NT2/D1 (cell line): ENCODE measurements around the gene QDPR.

Experiments used
- DNase-seq: peaks from one replicate; pipeline ENCODE4 v3.0.0-alpha.2; 2011; ENCODE audit warnings: low read depth, low spot score
- H3K27me3 ChIP-seq: 2 replicates; pipeline ENCODE4 v1.6.0; 2011; ENCODE audit warnings: mild to moderate bottlenecking; ENCODE audit not compliant: insufficient read length, insufficient read depth
- H3K36me3 ChIP-seq: 2 replicates; pipeline ENCODE4 v1.6.1; 2011; ENCODE audit warnings: mild to moderate bottlenecking, low read length, mixed read lengths; ENCODE audit not compliant: insufficient read depth, insufficient read length
- H3K4me1 ChIP-seq: 2 replicates; pipeline ENCODE4 v1.5.1; 2011; ENCODE audit not compliant: insufficient read depth, insufficient read length
- H3K4me3 ChIP-seq: 2 replicates; pipeline ENCODE4 v1.5.1; 2011; ENCODE audit warnings: low read depth; ENCODE audit not compliant: insufficient read length
- H3K9ac ChIP-seq: 2 replicates; pipeline ENCODE4 v1.6.0; 2011; ENCODE audit warnings: low read depth; ENCODE audit not compliant: insufficient read length
- H3K9me3 ChIP-seq: 2 replicates; pipeline ENCODE4 v1.5.1; 2011; ENCODE audit warnings: mild to moderate bottlenecking, low read length; ENCODE audit not compliant: insufficient read depth
- SUZ12 ChIP-seq: IDR thresholded peaks from 2 replicates; pipeline ENCODE4 v1.6.1; 2011; ENCODE audit not compliant: insufficient read length, insufficient read depth; ENCODE audit errors: extremely low read depth
- YY1 ChIP-seq: IDR thresholded peaks from 2 replicates; pipeline ENCODE4 v1.6.1; 2011; ENCODE audit not compliant: insufficient read length, insufficient read depth
- ZNF274 ChIP-seq: IDR thresholded peaks from 2 replicates; pipeline ENCODE4 v1.6.1; 2011; ENCODE audit warnings: mild to moderate bottlenecking, low read depth, low read length

QDPR gene

DNA sequence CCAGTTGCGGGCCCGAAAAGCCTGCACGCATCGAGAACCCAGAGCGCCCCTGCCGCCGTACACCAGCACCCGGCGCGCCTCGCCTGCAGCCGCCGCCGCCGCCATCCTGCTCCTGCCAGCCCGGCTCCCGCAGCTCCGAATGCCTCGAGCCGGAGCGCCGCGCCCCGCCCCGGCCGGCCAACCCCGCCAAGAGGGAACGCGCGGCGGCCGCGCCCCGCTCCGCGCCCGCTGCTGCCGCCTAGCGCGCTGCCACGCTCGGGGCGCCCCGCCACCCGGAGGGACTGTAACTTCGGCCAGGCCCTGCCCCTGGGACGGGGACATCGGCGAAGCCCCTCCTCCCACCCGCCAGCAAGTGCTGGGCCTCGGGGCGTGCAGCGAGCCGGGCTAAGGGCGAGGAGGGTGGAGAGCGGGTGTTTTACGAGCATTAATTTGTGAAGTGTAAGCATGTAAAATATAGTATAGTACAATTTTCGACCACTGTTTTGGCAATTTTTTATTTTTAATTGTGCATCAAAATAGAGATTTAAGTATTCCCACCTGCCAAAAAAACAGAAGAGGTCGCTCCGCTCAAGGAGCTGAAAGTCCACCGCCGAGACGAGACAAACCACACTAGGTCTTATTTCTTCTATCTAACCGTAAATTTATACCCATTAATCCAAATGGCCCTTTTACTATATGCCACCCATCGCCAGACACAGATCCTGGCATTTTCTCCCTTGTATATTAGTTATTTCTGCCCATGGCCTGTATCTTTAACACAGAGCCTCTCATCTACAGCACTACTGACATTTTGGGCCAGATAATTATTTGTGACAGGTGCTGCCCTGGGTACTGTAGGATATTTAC is at the start of gene QDPR:
TSS of gene QDPR (minus strand) at position 141 of the 846 bp plus-strand sequence. CDS start at position 105, 36 bp downstream.
- Histone ChIP-seq H3K9ac (peak within 1 kb of the TSS; percentile 89), H3K27me3 (peaks cover 8% of the 10 kb centered on the region), H3K36me3 (peaks cover 33% of the 10 kb centered on the region), H3K4me1 (peaks cover 3% of the 10 kb centered on the region), H3K9me3 (no peaks in the 10 kb centered on the region), H3K4me3 (peak within 1 kb of the TSS; percentile 84)
- TF ChIP-seq ZNF274, result no peak
- TF ChIP-seq YY1, result no peak
- TF ChIP-seq SUZ12, result no peak
- DNase-seq, result peak; percentile 71

DNA sequence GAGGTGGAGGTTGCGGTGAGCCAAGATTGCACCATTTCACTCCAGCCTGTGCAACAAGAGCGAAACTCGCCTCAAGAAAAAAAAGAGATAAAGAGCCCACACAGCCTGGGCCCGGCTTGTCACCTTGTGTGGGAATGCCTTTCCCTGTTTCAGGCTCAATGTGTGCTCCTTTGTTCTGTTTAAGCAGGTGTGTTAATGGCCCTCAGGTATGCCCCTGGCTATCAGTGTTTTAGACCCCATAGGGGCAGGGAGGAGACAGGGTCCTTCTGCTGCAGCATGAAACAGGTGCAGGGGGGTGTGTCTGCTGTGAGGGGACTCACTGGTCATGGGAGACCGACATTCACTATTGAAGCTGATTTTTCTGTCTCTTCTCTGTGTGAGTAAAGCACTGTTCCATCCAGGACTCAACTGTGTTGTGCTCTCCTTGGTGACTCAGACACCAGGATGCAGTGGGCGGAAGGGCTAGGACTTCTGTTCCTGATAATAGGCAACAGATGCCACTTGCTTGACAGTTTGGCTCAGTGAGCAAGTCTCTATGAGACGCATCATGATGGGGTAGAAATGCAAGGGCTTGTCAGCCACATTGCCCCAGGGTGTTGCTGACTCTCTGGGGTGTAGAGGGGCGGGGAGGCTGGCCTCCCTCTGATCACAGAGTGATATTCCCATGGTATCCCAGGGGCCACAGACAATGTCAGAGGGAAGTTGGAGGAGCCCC is 49.5 kb upstream of the QDPR start:
- Histone ChIP-seq H3K27me3 (no peaks in the 10 kb centered on the region), H3K9me3 (no peaks in the 10 kb centered on the region), H3K4me1 (peaks cover 4% of the 10 kb centered on the region), H3K9ac (no peak overlapping the region), H3K4me3 (no peak overlapping the region), H3K36me3 (no peaks in the 10 kb centered on the region)
- TF ChIP-seq YY1 (no peak), SUZ12 (no peak)
- DNase-seq, result no peak

DNA sequence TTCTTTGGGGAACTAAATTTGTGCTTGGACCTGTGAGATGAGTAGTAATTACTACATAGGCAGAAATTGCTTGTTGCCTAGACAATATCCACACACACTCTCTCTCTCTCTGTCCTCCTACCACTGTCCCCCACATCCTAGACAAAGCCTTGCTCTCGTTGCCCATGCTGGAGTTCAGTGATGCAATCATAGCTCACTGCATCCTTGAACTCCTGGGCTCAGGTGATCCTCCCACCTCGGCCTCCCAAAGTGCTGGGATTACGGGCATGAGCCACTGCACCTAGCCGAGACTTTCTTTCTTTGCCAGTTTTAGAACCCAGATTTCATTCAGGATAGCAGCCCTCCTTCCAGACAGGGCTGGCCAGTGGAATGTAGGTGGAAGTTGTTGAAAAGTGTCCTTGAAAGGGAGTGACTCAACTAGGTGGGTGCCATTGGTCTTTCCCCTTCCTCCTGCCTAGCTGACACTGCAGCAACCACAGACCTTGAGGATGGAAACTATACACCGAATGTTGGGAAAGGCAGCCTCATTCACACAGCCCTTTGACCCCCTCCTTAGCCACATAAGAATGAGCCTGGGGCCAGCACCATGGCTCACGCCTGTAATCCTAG is 48.3 kb upstream of the QDPR start:
- DNase-seq, result no peak
- H3K9ac ChIP-seq, result no peak overlapping the region
- TF ChIP-seq YY1 (no peak), SUZ12 (no peak), ZNF274 (no peak)
- no peaks in the 10 kb centered on the region for H3K36me3 ChIP-seq
- no peaks in the 10 kb centered on the region for H3K9me3 ChIP-seq
- H3K27me3 ChIP-seq, result no peaks in the 10 kb centered on the region
- no peak overlapping the region for H3K4me3 ChIP-seq
- H3K4me1 ChIP-seq, result peaks cover 4% of the 10 kb centered on the region

DNA sequence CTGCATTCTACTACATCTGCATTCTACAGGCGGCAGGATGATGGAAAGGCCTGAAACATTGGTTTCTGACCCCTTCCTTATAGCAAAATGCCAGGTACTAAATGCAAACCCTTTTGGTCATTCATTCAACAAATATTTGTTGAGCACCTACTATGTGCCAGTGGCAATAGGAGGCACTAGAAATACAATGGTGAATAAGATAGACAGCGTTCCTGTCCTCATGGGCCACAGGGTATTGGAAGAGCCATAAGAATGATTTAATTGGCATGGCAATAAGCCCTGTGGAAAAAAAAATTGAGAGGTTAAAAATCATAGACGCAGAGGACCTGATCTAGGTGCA is 47.8 kb upstream of the QDPR start:
- Histone ChIP-seq H3K4me1 (peaks cover 4% of the 10 kb centered on the region), H3K9me3 (no peaks in the 10 kb centered on the region), H3K4me3 (no peak overlapping the region), H3K36me3 (no peaks in the 10 kb centered on the region), H3K27me3 (no peaks in the 10 kb centered on the region), H3K9ac (no peak overlapping the region)
- DNase-seq, result no peak
- TF ChIP-seq SUZ12 (no peak), YY1 (no peak), ZNF274 (no peak)

DNA sequence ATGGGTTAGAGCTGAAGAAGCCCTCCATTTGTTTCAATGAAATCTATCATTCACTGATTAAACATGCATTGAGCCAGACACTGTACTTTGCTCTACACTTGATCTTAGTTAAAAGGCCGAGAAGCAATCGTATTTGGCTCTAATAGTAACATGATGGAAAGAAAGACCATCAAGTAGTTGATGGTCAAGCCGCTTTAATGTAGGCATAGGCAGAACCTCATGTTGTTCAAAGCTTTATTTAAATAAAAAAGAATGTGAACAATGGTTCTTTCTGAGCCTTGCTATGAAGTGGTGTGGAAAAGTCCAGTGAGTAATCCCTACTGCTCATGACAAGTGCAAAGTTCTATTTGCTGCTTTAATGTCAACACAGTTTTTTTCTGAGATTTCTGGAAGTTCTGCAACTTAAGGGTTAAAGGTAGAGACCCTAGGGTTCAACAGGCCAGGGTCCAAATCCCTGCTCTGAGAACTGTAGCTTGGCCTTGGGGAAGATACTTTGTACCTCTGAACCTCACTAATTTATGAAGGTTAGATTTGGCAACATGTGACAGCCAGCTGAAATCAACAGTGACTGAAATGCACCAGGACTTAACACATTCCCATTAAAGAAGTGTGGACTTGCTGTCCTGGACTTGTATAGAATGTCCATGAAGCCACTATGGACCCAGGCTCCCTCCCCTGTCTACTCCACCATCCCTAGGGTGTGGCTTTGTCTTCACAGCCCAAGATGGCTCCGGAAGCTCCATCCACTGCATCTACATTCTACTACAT is 47.2 kb upstream of the QDPR start:
- no peak overlapping the region for H3K4me3 ChIP-seq
- H3K9ac ChIP-seq, result no peak overlapping the region

DNA sequence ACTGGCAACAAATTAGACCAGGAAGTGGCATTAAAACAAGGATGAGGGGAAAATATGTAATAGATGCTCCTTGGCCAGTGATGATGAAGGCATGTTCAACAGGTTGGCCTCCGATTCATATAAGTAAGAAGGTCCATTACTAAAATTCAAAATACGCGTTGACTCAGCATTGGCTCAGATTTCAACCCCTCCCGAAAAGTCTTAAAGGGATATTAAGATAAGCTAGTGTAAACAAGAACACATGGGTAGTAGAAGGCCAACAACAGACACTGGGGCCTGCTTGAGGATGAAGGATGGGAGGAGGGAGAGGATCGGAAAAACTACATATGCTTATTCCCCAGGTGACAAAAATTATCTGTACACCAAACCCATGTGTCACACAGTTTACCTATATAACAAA is 46.0 kb upstream of the QDPR start:
- Histone ChIP-seq H3K4me1 (peaks cover 4% of the 10 kb centered on the region), H3K4me3 (no peak overlapping the region), H3K36me3 (no peaks in the 10 kb centered on the region), H3K27me3 (no peaks in the 10 kb centered on the region), H3K9ac (no peak overlapping the region), H3K9me3 (no peaks in the 10 kb centered on the region)
- no peak for DNase-seq
- TF ChIP-seq YY1 (no peak), ZNF274 (no peak), SUZ12 (no peak)

More for the DNA sequence above, 47.2 kb upstream of the QDPR start:
- Histone ChIP-seq H3K4me1 (peaks cover 4% of the 10 kb centered on the region), H3K36me3 (no peaks in the 10 kb centered on the region), H3K9me3 (no peaks in the 10 kb centered on the region), H3K27me3 (no peaks in the 10 kb centered on the region)
- no peak for DNase-seq
- TF ChIP-seq YY1 (no peak), SUZ12 (no peak), ZNF274 (no peak)

DNA sequence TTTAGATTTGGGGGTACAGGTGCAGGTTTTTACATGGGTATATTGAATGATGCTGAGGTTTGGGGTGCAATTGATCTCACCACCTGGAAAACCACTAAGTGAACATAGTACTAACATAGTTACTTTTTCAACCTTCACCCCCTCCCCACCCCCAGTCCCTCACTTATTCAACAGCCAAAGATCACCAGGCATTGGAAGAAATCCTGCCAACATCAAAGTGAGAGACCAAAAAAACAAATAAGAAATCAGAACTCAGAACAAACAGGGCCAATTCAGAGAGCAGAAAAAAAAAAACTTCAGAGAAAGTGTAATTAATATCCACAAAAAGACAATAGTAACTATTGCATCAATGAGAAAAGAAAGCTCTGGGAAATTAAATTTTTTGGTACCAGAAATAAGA is 44.6 kb upstream of the QDPR start:
- DNase-seq, result no peak
- Histone ChIP-seq H3K4me1 (peaks cover 1% of the 10 kb centered on the region), H3K36me3 (no peaks in the 10 kb centered on the region), H3K27me3 (no peaks in the 10 kb centered on the region), H3K9ac (no peak overlapping the region), H3K9me3 (no peaks in the 10 kb centered on the region), H3K4me3 (no peak overlapping the region)
- no peak for TF ChIP-seq SUZ12
- TF ChIP-seq ZNF274, result no peak
- no peak for TF ChIP-seq YY1
